NCI-H2227 treated with DMSO at 0.1 percent for 48 hours (cell line): ENCODE results near the gene PGBD1.
A peak's percentile ranks its signal among the peaks of the same experiment; 100 is the strongest.

Experiments used
- DNase-seq: peaks from one replicate; lab custom pipeline; 2025; lab: John Stamatoyannopoulos, UW

The PGBD1 gene

GRCh38 chr6:28281288-28282064, at the start of gene PGBD1:
PGBD1 (plus strand) TSS chr6:28281572; CDS start chr6:28283814, 2,242 bp downstream.
- DNase-seq = peak; percentile 75

GRCh38 chr6:28232785-28233184, 48.6 kb upstream of the PGBD1 start:
- DNase-seq = no peak

GRCh38 chr6:28235912-28236452, 45.4 kb upstream of the PGBD1 start:
- DNase-seq = no peak

GRCh38 chr6:28239636-28240035, 41.7 kb upstream of the PGBD1 start:
- no peak for DNase-seq

- DNase-seq = no peak
Measured at GRCh38 chr6:28240471-28240870, 40.9 kb upstream of the PGBD1 start.

GRCh38 chr6:28243946-28244345, 37.4 kb upstream of the PGBD1 start:
- no peak for DNase-seq

GRCh38 chr6:28245206-28245941, 36.0 kb upstream of the PGBD1 start:
- no peak for DNase-seq

GRCh38 chr6:28248916-28249315, 32.5 kb upstream of the PGBD1 start:
- DNase-seq = no peak

- no peak for DNase-seq
Measured at GRCh38 chr6:28250747-28251146, 30.6 kb upstream of the PGBD1 start.

- DNase-seq = no peak
Measured at GRCh38 chr6:28251661-28252008, 29.7 kb upstream of the PGBD1 start.

- peak; percentile 83 for DNase-seq
Measured at GRCh38 chr6:28252009-28252975, 29.1 kb upstream of the PGBD1 start, which contains the start of gene ZKSCAN4. ZKSCAN4 (minus strand) TSS chr6:28252269; CDS start chr6:28251980, 289 bp downstream.

GRCh38 chr6:28254121-28254519, 27.3 kb upstream of the PGBD1 start:
- no peak for DNase-seq

GRCh38 chr6:28257042-28257441, 24.3 kb upstream of the PGBD1 start:
- no peak for DNase-seq

- DNase-seq = no peak
Measured at GRCh38 chr6:28258877-28259777, 22.2 kb upstream of the PGBD1 start, which contains the start of gene NKAPL. NKAPL (plus strand) TSS chr6:28259297; CDS start chr6:28259372, 75 bp downstream.

- DNase-seq = no peak
Measured at GRCh38 chr6:28263922-28264321, 17.4 kb upstream of the PGBD1 start.

GRCh38 chr6:28264834-28265401, 16.5 kb upstream of the PGBD1 start:
- no peak for DNase-seq

- DNase-seq = no peak
Measured at GRCh38 chr6:28266563-28266961, 14.8 kb upstream of the PGBD1 start.

- DNase-seq = peak; percentile 93
Measured at GRCh38 chr6:28266962-28267694, 14.2 kb upstream of the PGBD1 start, which contains the start of gene ZSCAN26. ZSCAN26 (plus strand) TSS chr6:28267143; CDS start chr6:28271920, 4,777 bp downstream.

- no peak for DNase-seq
Measured at GRCh38 chr6:28267695-28268059, 13.7 kb upstream of the PGBD1 start.

GRCh38 chr6:28269492-28269891, 11.9 kb upstream of the PGBD1 start:
- no peak for DNase-seq
